Tibial nerve (tissue), 3 donors: ENCODE data around the gene ZNF711.
"Not testable (repeated sequence)": the region's sequence is repeated elsewhere in the genome, so short reads cannot be mapped to it uniquely, and the experiment has no call there.

ENCODE experiments used
- POLR2A ChIP-seq, 2 donors: fragments of 450-650 bp; IDR thresholded peaks; one replicate each; pipeline ENCODE4 v1.6.1; 2017; ENCODE audit warnings: antibody characterized with exemption in 2 of 2, mild to moderate bottlenecking in 2 of 2, moderate library complexity in 2 of 2
- TF ChIP-seq, protein P1 (sequence below), 5 experiments: fragments of 200-600 bp in 3 of 5; fragments of 450-650 bp in 2 of 5; sonication (generic) in 3 of 5; IDR thresholded peaks; one replicate each; pipeline ENCODE4 v1.5.1; 2016 to 2019; ENCODE audit warnings: antibody characterized with exemption in 5 of 5, mild to moderate bottlenecking in 3 of 5, moderate library complexity in 2 of 5

DNA sequence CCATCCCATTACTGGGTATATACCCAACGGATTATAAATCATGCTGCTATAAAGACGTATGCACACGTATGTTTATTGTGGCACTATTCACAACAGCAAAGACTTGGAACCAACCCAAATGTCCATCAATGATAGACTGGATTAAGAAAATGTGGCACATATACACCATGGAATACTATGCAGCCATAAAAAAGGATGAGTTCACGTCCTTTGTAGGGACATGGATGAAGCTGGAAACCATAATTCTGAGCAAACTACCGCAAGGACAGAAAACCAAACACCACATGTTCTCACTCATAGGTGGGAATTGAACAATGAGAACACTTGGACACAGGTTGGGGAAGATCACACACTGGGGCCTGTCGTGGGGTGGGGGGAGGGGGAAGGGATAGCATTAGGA, 41.5 kb downstream of the ZNF711 start:
- TF ChIP-seq POLR2A (IDR thresholded peaks at IDR 0.05): not testable (repeated sequence)
- TF ChIP-seq, protein P1, sequence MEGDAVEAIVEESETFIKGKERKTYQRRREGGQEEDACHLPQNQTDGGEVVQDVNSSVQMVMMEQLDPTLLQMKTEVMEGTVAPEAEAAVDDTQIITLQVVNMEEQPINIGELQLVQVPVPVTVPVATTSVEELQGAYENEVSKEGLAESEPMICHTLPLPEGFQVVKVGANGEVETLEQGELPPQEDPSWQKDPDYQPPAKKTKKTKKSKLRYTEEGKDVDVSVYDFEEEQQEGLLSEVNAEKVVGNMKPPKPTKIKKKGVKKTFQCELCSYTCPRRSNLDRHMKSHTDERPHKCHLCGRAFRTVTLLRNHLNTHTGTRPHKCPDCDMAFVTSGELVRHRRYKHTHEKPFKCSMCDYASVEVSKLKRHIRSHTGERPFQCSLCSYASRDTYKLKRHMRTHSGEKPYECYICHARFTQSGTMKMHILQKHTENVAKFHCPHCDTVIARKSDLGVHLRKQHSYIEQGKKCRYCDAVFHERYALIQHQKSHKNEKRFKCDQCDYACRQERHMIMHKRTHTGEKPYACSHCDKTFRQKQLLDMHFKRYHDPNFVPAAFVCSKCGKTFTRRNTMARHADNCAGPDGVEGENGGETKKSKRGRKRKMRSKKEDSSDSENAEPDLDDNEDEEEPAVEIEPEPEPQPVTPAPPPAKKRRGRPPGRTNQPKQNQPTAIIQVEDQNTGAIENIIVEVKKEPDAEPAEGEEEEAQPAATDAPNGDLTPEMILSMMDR (IDR thresholded peaks at IDR 0.05): not testable (repeated sequence)
